Lung (tissue), 12 donors: Measurements from ENCODE around the gene GTF2F2. TPM values are rescaled to one million over a fixed set of nuclear protein-coding genes. Genes with fewer than 3 reads are reported as not detected.

ENCODE experiments used
- ATAC-seq: fragments of 200-7000 bp; cut with Tn5 transposase; one replicate; pipeline ENCODE4 v1.9.1; 2020; ENCODE audit warnings: moderate number of reproducible peaks; ENCODE audit not compliant: insufficient read depth, low FRiP score
- DNase-seq, 3 donors: peaks; one replicate each; pipeline ENCODE4 v3.0.0-alpha.2; 2013 to 2017
- H3K27ac ChIP-seq, 2 donors: one replicate each; pipeline ENCODE4 v1.5.1; 2013; ENCODE audit warnings: mild to moderate bottlenecking in 2 of 2, moderate library complexity in 2 of 2, control low read depth in 1 of 2, inconsistent platforms in 1 of 2, low read depth in 1 of 2, low read length in 1 of 2
- H3K27me3 ChIP-seq, 3 donors: one replicate each; pipeline ENCODE4 v1.5.1; 2013; ENCODE audit warnings: low read length in 2 of 3; ENCODE audit not compliant: control insufficient read depth in 3 of 3, insufficient read depth in 3 of 3
- H3K36me3 ChIP-seq, 4 donors: one replicate each; pipeline ENCODE4 v1.5.1; 2013; ENCODE audit warnings: low read length in 4 of 4, mild to moderate bottlenecking in 1 of 4, moderate library complexity in 1 of 4; ENCODE audit not compliant: control insufficient read depth in 4 of 4, insufficient read depth in 4 of 4
- H3K4me1 ChIP-seq, 5 donors: one replicate each; pipeline ENCODE4 v1.5.1; 2013; ENCODE audit warnings: low read length in 5 of 5, mild to moderate bottlenecking in 2 of 5, moderate library complexity in 1 of 5; ENCODE audit not compliant: control insufficient read depth in 5 of 5, insufficient read depth in 5 of 5
- H3K4me3 ChIP-seq: one replicate; pipeline ENCODE4 v1.5.1; 2013; ENCODE audit warnings: mild to moderate bottlenecking, control low read depth, moderate library complexity
- H3K9ac ChIP-seq, 2 donors: one replicate each; pipeline ENCODE4 v1.5.1; 2013; ENCODE audit warnings: low read length in 2 of 2, control low read depth in 1 of 2; ENCODE audit not compliant: insufficient read depth in 1 of 2
- H3K9me3 ChIP-seq, 4 donors: one replicate each; pipeline ENCODE4 v1.5.1; 2013; ENCODE audit warnings: low read length in 3 of 4, mild to moderate bottlenecking in 1 of 4, moderate library complexity in 1 of 4; ENCODE audit not compliant: control insufficient read depth in 4 of 4, insufficient read depth in 3 of 4
- WGBS, 2 donors: extraction: QIAGEN DNeasy Blood & Tissue Kit; methylation state at CpG; one replicate each; pipeline ENCODE4 v1.1.7; 2013; 5-methylcytosine and 5-hydroxymethylcytosine counted together
- polyA plus RNA-seq, 2 donors: library from polyadenylated mRNA; stranded (reverse); fragments of 200-250 nt; gene quantifications; one replicate each; pipeline ENCODE4 v1.2.1, GENCODE V29; 2013
- total RNA-seq, 2 donors: library from RNA; depleted of rRNA in 1 of 2; stranded (reverse); fragments of >200 nt in 1 of 2; gene quantifications; one replicate each; pipeline ENCODE4 v1.2.1, GENCODE V29; 2014 to 2021
- TF ChIP-seq, protein P1 (sequence below): IDR thresholded peaks from 2 replicates; pipeline ENCODE4 v1.5.1; 2012; ENCODE audit warnings: mild to moderate bottlenecking; ENCODE audit errors: control extremely low read depth, extremely low read depth
- donor health status: control.
- donor health status: control.
- donor health status: Bipolar disorder and iron deficiency.
- donor health status: healthy.
- donor health status: DM: yes; HTN: yes; CAD: no.

GTF2F2 gene
- total and polyA plus RNA-seq, 4 donors: 13.7 to 21.3 (median 14.3) TPM

DNA sequence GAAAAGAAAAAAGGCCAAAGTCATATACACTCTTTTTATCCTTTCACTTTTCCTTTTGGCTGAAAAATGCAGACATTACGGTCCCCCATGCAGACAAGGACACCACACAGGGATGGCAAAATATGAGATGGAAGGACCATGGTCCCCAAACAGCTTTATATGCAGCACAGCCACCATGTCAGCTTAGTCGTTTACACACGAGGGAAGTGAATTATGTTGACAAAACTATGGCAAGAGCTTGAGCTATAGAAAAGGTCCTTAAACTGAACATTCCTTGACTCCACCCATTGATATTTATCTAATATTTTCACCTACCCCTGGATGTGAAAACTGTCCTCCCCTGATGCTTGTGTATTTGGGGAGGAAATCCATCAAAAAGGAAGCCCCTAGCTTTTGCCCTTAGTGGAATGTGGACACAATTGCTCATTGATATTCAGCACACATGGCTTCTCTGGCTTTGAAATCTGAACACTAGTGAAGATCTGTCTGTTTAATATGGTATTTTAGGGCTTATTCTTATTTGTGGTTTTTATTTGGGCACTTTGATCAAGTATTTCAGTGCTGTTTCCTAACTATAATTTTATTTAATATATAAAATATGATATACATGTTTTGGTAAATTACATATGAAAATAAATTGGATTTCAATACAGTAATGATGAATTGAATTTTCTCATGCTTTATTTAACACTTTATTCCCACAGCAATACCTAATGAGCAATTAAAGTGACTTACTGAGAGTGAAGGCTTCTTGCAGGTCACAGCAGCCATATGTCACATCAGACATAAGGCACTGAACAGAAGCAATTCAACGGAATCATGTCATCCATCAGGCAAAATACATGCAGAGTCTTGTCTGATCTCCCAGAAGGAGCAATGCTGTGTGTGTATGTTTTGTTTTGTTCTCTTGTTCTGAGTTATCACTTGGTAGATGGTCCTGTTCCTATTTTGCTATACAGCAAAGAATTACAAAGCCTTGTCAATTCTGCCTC lies 6.8 kb upstream of the GTF2F2 start:
- 64 to 86% methylated on average over 4 of the region's 4 CpGs for WGBS, 2 donors
- no peaks in the 10 kb centered on the region for H3K4me1 ChIP-seq
- ATAC-seq (no peak), DNase-seq (no peak)
- no peak overlapping the region for H3K4me3 ChIP-seq
- H3K9ac ChIP-seq: no peak overlapping the region
- H3K27me3 ChIP-seq: no peaks in the 10 kb centered on the region
- H3K9me3 ChIP-seq: no peaks in the 10 kb centered on the region
- no peak overlapping the region for H3K27ac ChIP-seq
- TF ChIP-seq, protein P1, sequence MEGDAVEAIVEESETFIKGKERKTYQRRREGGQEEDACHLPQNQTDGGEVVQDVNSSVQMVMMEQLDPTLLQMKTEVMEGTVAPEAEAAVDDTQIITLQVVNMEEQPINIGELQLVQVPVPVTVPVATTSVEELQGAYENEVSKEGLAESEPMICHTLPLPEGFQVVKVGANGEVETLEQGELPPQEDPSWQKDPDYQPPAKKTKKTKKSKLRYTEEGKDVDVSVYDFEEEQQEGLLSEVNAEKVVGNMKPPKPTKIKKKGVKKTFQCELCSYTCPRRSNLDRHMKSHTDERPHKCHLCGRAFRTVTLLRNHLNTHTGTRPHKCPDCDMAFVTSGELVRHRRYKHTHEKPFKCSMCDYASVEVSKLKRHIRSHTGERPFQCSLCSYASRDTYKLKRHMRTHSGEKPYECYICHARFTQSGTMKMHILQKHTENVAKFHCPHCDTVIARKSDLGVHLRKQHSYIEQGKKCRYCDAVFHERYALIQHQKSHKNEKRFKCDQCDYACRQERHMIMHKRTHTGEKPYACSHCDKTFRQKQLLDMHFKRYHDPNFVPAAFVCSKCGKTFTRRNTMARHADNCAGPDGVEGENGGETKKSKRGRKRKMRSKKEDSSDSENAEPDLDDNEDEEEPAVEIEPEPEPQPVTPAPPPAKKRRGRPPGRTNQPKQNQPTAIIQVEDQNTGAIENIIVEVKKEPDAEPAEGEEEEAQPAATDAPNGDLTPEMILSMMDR: no peak
- no peaks in the 10 kb centered on the region for H3K36me3 ChIP-seq

DNA sequence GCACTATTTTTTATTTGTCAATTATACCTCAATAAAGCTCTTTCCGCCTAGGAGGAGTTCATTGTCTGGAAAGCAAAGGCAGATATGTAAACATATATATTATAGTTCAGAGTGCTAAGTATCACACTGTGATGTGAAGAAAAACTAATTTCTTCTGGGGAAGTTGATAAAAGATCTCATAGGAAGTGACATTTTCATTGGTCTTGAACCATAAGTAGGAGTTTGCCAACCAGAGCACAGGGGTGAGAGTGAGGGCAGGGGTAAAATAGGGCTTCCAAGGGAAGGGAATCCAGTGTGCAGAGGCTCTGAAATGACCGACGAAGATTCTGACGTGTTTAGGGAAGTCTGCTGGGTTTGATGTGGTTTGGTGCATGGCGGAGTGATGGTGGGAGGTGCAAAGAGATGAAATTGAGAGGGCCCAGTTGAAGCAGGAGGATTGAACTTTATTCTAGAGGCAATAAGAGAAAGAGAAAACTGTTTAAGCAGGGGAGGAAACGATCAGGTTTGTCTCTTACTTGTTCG lies 780 bp upstream of the GTF2F2 start:
- Histone ChIP-seq H3K4me1 (peaks cover 0 to 21% (median 8%) of the 10 kb centered on the region in 5 donors), H3K27me3 (no peaks in the 10 kb centered on the region), H3K4me3 (peak overlapping the region; percentile 83), H3K9me3 (no peaks in the 10 kb centered on the region), H3K9ac (peak overlapping the region; percentile 66 to 96), H3K36me3 (no peaks in the 10 kb centered on the region), H3K27ac (peak overlapping the region in 1 of 2 donors; percentile 6)
- DNase-seq: peak; percentile 45 to 69 (median 67)
- ATAC-seq: peak; percentile 42
- 11 to 12% methylated on average over 7 of the region's 7 CpGs for WGBS, 2 donors
- TF ChIP-seq, protein P1: no peak

DNA sequence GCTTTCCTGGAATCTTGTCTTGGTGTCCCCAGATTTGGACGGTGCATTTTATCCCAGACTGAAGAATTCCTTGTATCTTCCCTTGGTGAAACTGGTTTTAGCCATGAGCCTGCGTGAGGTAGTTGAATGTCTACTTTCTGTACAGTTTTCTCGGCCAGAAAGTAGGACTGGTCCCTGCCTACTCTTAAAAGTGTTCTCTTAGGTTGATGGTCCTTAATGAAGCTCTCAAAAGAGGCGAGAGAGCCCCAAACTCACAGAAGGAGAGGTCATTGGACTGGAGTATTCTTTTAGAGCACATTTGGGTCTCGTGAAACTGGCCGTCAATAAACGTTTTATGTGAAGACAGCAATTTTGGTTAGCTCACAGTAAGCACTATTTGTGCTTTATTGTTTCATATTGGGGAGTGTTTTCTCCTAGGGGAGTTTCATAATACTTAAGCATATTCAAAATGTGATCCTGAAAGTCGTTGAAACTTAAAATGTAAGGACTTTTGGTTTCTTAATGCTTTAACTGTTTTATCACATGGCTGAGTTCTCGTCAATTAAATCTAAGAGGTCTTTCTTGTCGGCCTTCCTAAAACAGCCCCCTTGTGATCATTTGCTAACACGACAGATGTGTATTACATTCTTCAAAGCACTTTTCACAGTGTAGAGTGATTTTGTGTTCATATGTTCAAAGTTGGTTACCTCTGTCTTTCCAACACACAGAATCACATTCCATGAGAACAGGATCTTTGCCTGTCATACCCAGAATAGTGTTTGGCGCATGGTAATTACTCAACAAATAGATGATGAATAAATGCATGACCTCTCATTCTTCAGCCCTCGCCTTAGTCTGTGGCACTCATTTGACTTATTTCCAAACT lies 889 bp downstream of the GTF2F2 start:
- TF ChIP-seq, protein P1: no peak
- H3K27ac ChIP-seq: peak overlapping the region; percentile 69 to 92
- WGBS, 2 donors: 11 to 13% methylated on average over 13 of the region's 13 CpGs
- no peaks in the 10 kb centered on the region for H3K9me3 ChIP-seq
- peak in 2 of 3 donors; percentile 23 to 31 for DNase-seq
- H3K4me1 ChIP-seq: peaks cover 0 to 21% (median 8%) of the 10 kb centered on the region in 5 donors
- no peaks in the 10 kb centered on the region for H3K36me3 ChIP-seq
- peak overlapping the region; percentile 83 for H3K4me3 ChIP-seq
- no peak for ATAC-seq
- H3K27me3 ChIP-seq: no peaks in the 10 kb centered on the region
- H3K9ac ChIP-seq: peak overlapping the region; percentile 87 to 96
